ENCODE measurements around the gene CTRL. TPM values are rescaled to one million over a fixed set of nuclear protein-coding genes. Genes with fewer than 3 reads are reported as not detected.

The CTRL gene
- total RNA-seq, 4 donors from 2014 or later, result 2.4 to 5.3 (median 3.8) TPM

DNA sequence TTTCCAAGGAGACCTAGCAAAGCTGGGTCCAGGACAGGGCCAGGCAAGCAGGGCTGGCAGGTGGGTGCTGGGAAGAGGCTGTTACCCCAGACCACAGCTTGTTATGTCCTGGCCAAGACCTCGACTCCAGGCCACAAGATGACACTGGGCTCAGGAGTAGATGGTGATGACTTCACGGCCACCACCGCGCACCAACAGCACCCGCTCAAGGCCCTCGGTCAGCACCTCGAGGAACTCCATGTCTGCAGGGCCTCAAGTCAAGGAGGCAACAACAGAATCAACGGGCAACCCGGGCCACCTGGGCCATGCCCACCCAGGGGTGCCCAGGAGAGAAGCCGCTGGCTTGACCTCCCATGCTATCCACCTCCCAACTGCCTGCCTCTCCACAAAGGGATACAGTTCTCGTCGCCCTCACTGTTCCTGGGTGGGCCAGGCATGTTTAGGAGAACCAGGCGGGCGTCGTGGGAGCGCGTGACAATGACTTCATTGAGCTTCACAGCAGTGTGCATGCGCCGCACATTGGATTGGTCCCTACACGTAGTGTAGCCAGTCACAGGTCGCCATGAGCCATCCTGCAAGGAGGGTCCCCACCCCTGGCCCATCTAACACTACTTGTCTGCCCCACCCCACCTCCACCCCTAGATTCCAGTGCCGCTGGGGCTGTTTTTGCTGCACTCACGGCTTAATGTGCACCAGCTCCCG lies 13.2 kb upstream of the CTRL start:
- H3K27me3 ChIP-seq, result no peaks in the 10 kb centered on the region
- TF ChIP-seq, protein P1, sequence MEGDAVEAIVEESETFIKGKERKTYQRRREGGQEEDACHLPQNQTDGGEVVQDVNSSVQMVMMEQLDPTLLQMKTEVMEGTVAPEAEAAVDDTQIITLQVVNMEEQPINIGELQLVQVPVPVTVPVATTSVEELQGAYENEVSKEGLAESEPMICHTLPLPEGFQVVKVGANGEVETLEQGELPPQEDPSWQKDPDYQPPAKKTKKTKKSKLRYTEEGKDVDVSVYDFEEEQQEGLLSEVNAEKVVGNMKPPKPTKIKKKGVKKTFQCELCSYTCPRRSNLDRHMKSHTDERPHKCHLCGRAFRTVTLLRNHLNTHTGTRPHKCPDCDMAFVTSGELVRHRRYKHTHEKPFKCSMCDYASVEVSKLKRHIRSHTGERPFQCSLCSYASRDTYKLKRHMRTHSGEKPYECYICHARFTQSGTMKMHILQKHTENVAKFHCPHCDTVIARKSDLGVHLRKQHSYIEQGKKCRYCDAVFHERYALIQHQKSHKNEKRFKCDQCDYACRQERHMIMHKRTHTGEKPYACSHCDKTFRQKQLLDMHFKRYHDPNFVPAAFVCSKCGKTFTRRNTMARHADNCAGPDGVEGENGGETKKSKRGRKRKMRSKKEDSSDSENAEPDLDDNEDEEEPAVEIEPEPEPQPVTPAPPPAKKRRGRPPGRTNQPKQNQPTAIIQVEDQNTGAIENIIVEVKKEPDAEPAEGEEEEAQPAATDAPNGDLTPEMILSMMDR (IDR thresholded peaks at IDR 0.05), result no peak
- TF ChIP-seq POLR2A (IDR thresholded peaks at IDR 0.05), result no peak
- peak overlapping the region; percentile 10 to 72 (median 43) for H3K27ac ChIP-seq
- H3K4me3 ChIP-seq, result no peak overlapping the region
- no peak for DNase-seq
- peaks cover 0 to 48% (median 0%) of the 10 kb centered on the region in 3 donors for H3K36me3 ChIP-seq
- peaks cover 0 to 30% (median 3%) of the 10 kb centered on the region in 4 donors for H3K4me1 ChIP-seq
- no peaks in the 10 kb centered on the region for H3K9me3 ChIP-seq

- DNase-seq, result no peak
- TF ChIP-seq, protein P1 (IDR thresholded peaks at IDR 0.05), result no peak
- TF ChIP-seq POLR2A (IDR thresholded peaks at IDR 0.05), result no peak
- Histone ChIP-seq H3K36me3 (peaks cover 0 to 50% (median 0%) of the 10 kb centered on the region in 3 donors), H3K27me3 (no peaks in the 10 kb centered on the region), H3K4me1 (peaks cover 0 to 33% (median 6%) of the 10 kb centered on the region in 4 donors), H3K4me3 (no peak within 1 kb of the TSS), H3K27ac (peak within 1 kb of the TSS; percentile 22 to 72 (median 48)), H3K9me3 (no peaks in the 10 kb centered on the region)
Measured at GRCh38 chr16:67943619-67944504, 12.2 kb upstream of the CTRL start, which contains the start of gene LCAT. Gene LCAT, minus strand, starts transcription at chr16:67944120. Its CDS starts 19 bp downstream, at chr16:67944101.

- Histone ChIP-seq H3K36me3 (peaks cover 0 to 46% (median 0%) of the 10 kb centered on the region in 3 donors), H3K4me1 (peaks cover 0 to 33% (median 6%) of the 10 kb centered on the region in 4 donors), H3K27ac (peak overlapping the region in 2 of 4 donors; percentile 19 to 72), H3K27me3 (no peaks in the 10 kb centered on the region), H3K9me3 (no peaks in the 10 kb centered on the region), H3K4me3 (no peak overlapping the region)
- no peak for DNase-seq
- no peak for TF ChIP-seq POLR2A (IDR thresholded peaks at IDR 0.05)
- TF ChIP-seq, protein P1 (IDR thresholded peaks at IDR 0.05), result no peak
Measured at GRCh38 chr16:67943256-67943618, 11.6 kb upstream of the CTRL start.

DNA sequence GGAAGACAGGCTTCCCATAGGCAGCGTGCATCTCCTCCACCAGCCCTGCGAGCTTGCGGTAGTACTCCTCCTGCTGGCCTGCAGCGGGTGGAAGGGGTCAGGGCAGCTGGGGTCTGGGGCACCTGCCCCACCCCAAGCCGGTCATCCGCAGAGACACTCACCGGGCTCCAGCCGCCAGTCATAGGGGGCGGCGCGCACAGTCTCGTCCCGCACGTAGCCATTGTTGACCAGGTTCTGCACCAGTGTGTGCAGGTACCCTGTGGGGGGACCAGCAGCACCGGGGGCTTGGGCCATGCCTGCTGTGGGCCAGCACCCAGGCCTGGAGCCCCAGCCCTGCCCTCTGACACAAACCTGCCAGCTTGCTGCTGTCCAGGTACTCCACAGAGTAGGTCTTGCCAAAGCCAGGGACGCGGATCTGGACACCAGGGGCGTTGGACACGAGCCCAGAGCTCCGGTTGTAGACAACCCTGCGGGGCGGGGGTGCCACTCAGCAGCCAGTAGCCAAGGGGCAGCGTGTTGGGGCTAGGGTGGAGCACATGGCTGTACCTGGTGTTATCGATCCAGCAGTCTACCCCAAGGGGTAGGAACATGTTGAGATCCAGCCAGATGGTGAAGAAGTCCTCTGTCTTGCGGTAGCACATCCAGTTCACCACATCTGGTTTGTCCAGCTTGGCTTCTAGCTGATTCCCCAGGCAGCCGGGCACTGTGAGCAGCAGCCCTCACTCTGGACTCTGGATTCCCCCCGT lies 11.0 kb upstream of the CTRL start:
- no peaks in the 10 kb centered on the region for H3K27me3 ChIP-seq
- peaks cover 0 to 33% (median 6%) of the 10 kb centered on the region in 4 donors for H3K4me1 ChIP-seq
- DNase-seq, result no peak
- H3K9me3 ChIP-seq, result no peaks in the 10 kb centered on the region
- TF ChIP-seq POLR2A (IDR thresholded peaks at IDR 0.05), result no peak
- TF ChIP-seq, protein P1 (IDR thresholded peaks at IDR 0.05), result no peak
- H3K4me3 ChIP-seq, result no peak overlapping the region
- peaks cover 0 to 41% (median 0%) of the 10 kb centered on the region in 3 donors for H3K36me3 ChIP-seq
- peak overlapping the region in 1 of 4 donors; percentile 19 for H3K27ac ChIP-seq

- Histone ChIP-seq H3K27ac (peak overlapping the region in 1 of 4 donors; percentile 25), H3K4me1 (peaks cover 0 to 38% (median 8%) of the 10 kb centered on the region in 4 donors), H3K36me3 (peaks cover 0 to 36% (median 0%) of the 10 kb centered on the region in 3 donors), H3K4me3 (no peak overlapping the region), H3K9me3 (no peaks in the 10 kb centered on the region), H3K27me3 (no peaks in the 10 kb centered on the region)
- TF ChIP-seq, protein P1 (IDR thresholded peaks at IDR 0.05), result peak; percentile 11 to 72 (median 60)
- no peak for TF ChIP-seq POLR2A (IDR thresholded peaks at IDR 0.05)
- DNase-seq, result peak in 2 of 3 donors; percentile 65 to 66
Measured at GRCh38 chr16:67942200-67942509, 10.5 kb upstream of the CTRL start.
